Neuronal stem cell (in vitro differentiated cells): ENCODE data around the gene KCTD3.
A peak's percentile ranks its signal among the peaks of the same experiment; 100 is the strongest.

Source experiments
- DNase-seq: peaks from one replicate; pipeline ENCODE4 v3.0.0-alpha.2; 2013; ENCODE audit warnings: low spot score
- H2AFZ ChIP-seq: one replicate; pipeline ENCODE4 v1.6.1; 2013; ENCODE audit warnings: mild to moderate bottlenecking, low read length, inconsistent platforms
- H2AK5ac ChIP-seq: 2 replicates; pipeline ENCODE4 v1.6.1; 2013; ENCODE audit warnings: low read depth, mild to moderate bottlenecking, inconsistent platforms, low read length, moderate library complexity, mixed read lengths
- H2BK120ac ChIP-seq: 2 replicates; pipeline ENCODE4 v1.6.1; 2013; ENCODE audit warnings: low read depth, mild to moderate bottlenecking, inconsistent platforms, low read length, moderate library complexity, mixed read lengths
- H2BK12ac ChIP-seq: one replicate; pipeline ENCODE4 v1.6.1; 2013; ENCODE audit warnings: low read length, inconsistent platforms
- H2BK15ac ChIP-seq: 2 replicates; pipeline ENCODE4 v1.6.1; 2013; ENCODE audit warnings: mild to moderate bottlenecking, low read length, inconsistent platforms, mixed read lengths
- H2BK5ac ChIP-seq: one replicate; pipeline ENCODE4 v1.6.1; 2013; ENCODE audit warnings: inconsistent platforms, mild to moderate bottlenecking, low read length, moderate library complexity
- H3K14ac ChIP-seq: one replicate; pipeline ENCODE4 v1.6.1; 2013; ENCODE audit warnings: low read length, inconsistent platforms
- H3K18ac ChIP-seq: 2 replicates; pipeline ENCODE4 v1.6.1; 2013; ENCODE audit warnings: low read length, inconsistent platforms
- H3K23ac ChIP-seq: 2 replicates; pipeline ENCODE4 v1.6.1; 2013; ENCODE audit warnings: low read depth, mild to moderate bottlenecking, mixed read lengths, low read length, inconsistent platforms; ENCODE audit not compliant: poor library complexity
- H3K27ac ChIP-seq: replicated peaks from 3 replicates; pipeline ENCODE4 v1.5.1; 2013; ENCODE audit warnings: low read length, inconsistent platforms
- H3K27me3 ChIP-seq, 3 experiments: 2 replicates each; pipeline ENCODE4 v1.6.1; 2013; ENCODE audit warnings: low read length in 3 of 3, mild to moderate bottlenecking in 2 of 3, inconsistent platforms in 1 of 3, low read depth in 1 of 3, mixed read lengths in 1 of 3, moderate library complexity in 1 of 3; ENCODE audit not compliant: control insufficient read depth in 3 of 3, insufficient read depth in 3 of 3
- H3K36me3 ChIP-seq, 2 donors: replicated peaks in 1 of 2; 2 replicates each; pipeline ENCODE4 v1.6.1; 2013; ENCODE audit warnings: low read length in 2 of 2; ENCODE audit not compliant: control insufficient read depth in 2 of 2, insufficient read depth in 2 of 2
- H3K4ac ChIP-seq: 2 replicates; pipeline ENCODE4 v1.6.1; 2013; ENCODE audit warnings: inconsistent platforms, mild to moderate bottlenecking, low read length, moderate library complexity
- H3K4me1 ChIP-seq, 2 donors: 1 replicate in 1 of 2; 2 replicates in 1 of 2; pipeline ENCODE4 v1.6.1; 2013; ENCODE audit warnings: low read length in 2 of 2, low read depth in 1 of 2; ENCODE audit not compliant: control insufficient read depth in 2 of 2, insufficient read depth in 1 of 2
- H3K4me2 ChIP-seq: one replicate; pipeline ENCODE4 v1.6.1; 2013; ENCODE audit warnings: mild to moderate bottlenecking, low read length, inconsistent platforms; ENCODE audit not compliant: insufficient read depth, poor library complexity, severe bottlenecking
- H3K4me3 ChIP-seq, 2 donors: 2 replicates each; pipeline ENCODE4 v1.5.1; 2013; ENCODE audit warnings: low read length in 2 of 2, mild to moderate bottlenecking in 2 of 2, inconsistent platforms in 1 of 2, moderate library complexity in 1 of 2
- H3K79me1 ChIP-seq: one replicate; pipeline ENCODE4 v1.6.1; 2013; ENCODE audit warnings: low read depth, mild to moderate bottlenecking, inconsistent platforms, low read length, moderate library complexity
- H3K9ac ChIP-seq: one replicate; pipeline ENCODE4 v1.6.1; 2013; ENCODE audit warnings: mild to moderate bottlenecking, low read depth, low read length, inconsistent platforms; ENCODE audit not compliant: poor library complexity
- H3K9me3 ChIP-seq, 2 donors: replicated peaks in 1 of 2; 2 replicates each; pipeline versions ENCODE3 to v1.6.1; 2013; ENCODE audit warnings: low read length in 2 of 2, mild to moderate bottlenecking in 2 of 2, inconsistent platforms in 1 of 2, low read depth in 1 of 2, mixed read lengths in 1 of 2, moderate library complexity in 1 of 2; ENCODE audit not compliant: control insufficient read depth in 2 of 2, insufficient read depth in 1 of 2
- H4K8ac ChIP-seq: one replicate; pipeline ENCODE4 v1.6.1; 2013; ENCODE audit warnings: low read depth, mild to moderate bottlenecking, inconsistent platforms, low read length, moderate library complexity
- H4K91ac ChIP-seq: one replicate; pipeline ENCODE4 v1.6.1; 2013; ENCODE audit warnings: low read length, low read depth, mild to moderate bottlenecking, inconsistent platforms; ENCODE audit not compliant: poor library complexity
- WGBS, 2 donors: extraction: QIAGEN DNeasy Blood & Tissue Kit; methylation state at CpG; one replicate each; pipeline ENCODE4 v1.1.7; 2013; ENCODE audit warnings: missing lambda C conversion rate in 2 of 2, mixed read lengths in 1 of 2; ENCODE audit not compliant: insufficient read length in 2 of 2, insufficient replicate concordance in 1 of 2; ENCODE audit errors: extremely low coverage in 2 of 2; 5-methylcytosine and 5-hydroxymethylcytosine counted together

The KCTD3 gene

GRCh38 chr1:215625949-215626348 lies 58.8 kb downstream of the KCTD3 start:
- Histone ChIP-seq H3K9ac (no peak overlapping the region), H3K4me2 (no peak overlapping the region), H3K36me3 (peaks cover 0 to 31% of the 10 kb centered on the region in 2 donors), H2AK5ac (no peak overlapping the region), H3K27me3 (no peaks in the 10 kb centered on the region), H3K4me3 (no peak overlapping the region), H3K4ac (no peak overlapping the region), H2BK120ac (no peak overlapping the region), H4K91ac (no peak overlapping the region), H2BK15ac (no peak overlapping the region), H2BK5ac (no peak overlapping the region), H3K14ac (no peak overlapping the region), H4K8ac (no peak overlapping the region), H2AFZ (no peak overlapping the region), H3K18ac (no peak overlapping the region), H3K27ac (no peak overlapping the region), H3K9me3 (no peaks in the 10 kb centered on the region), H3K23ac (no peak overlapping the region), H2BK12ac (no peak overlapping the region), H3K4me1 (no peaks in the 10 kb centered on the region), H3K79me1 (no peaks in the 10 kb centered on the region)
- DNase-seq, result no peak

- Histone ChIP-seq H3K18ac (no peak overlapping the region), H3K4me3 (no peak overlapping the region), H3K23ac (no peak overlapping the region), H3K9me3 (no peaks in the 10 kb centered on the region), H3K79me1 (no peaks in the 10 kb centered on the region), H2BK5ac (no peak overlapping the region), H2BK15ac (no peak overlapping the region), H3K4ac (no peak overlapping the region), H3K36me3 (no peaks in the 10 kb centered on the region), H3K14ac (no peak overlapping the region), H3K9ac (no peak overlapping the region), H2BK120ac (no peak overlapping the region), H3K27ac (no peak overlapping the region), H3K4me1 (peaks cover 0 to 2% of the 10 kb centered on the region in 2 donors), H2AK5ac (no peak overlapping the region), H4K8ac (no peak overlapping the region), H4K91ac (no peak overlapping the region), H2BK12ac (no peak overlapping the region), H3K27me3 (no peaks in the 10 kb centered on the region), H2AFZ (no peak overlapping the region), H3K4me2 (no peak overlapping the region)
- DNase-seq, result no peak
- whole genome bisulfite sequencing, 2 donors, result no CpG with 5 or more reads among the region's 1 CpG
These were observed 63.9 kb downstream of the KCTD3 start for GRCh38 chr1:215631040-215631439.

GRCh38 chr1:215631489-215631888 lies 64.4 kb downstream of the KCTD3 start:
- Histone ChIP-seq H3K4me3 (peak overlapping the region in 1 of 2 donors; percentile 56), H3K18ac (no peak overlapping the region), H2BK120ac (no peak overlapping the region), H3K14ac (no peak overlapping the region), H3K9ac (no peak overlapping the region), H2AK5ac (no peak overlapping the region), H3K27me3 (no peaks in the 10 kb centered on the region), H3K36me3 (no peaks in the 10 kb centered on the region), H3K4me2 (no peak overlapping the region), H4K8ac (no peak overlapping the region), H3K27ac (no peak overlapping the region), H2BK12ac (no peak overlapping the region), H2AFZ (no peak overlapping the region), H3K23ac (peak overlapping the region; percentile 8), H4K91ac (no peak overlapping the region), H2BK15ac (no peak overlapping the region), H2BK5ac (no peak overlapping the region), H3K4ac (no peak overlapping the region), H3K4me1 (peaks cover 0 to 3% of the 10 kb centered on the region in 2 donors), H3K79me1 (no peaks in the 10 kb centered on the region), H3K9me3 (no peaks in the 10 kb centered on the region)
- WGBS, 2 donors, result no CpG with 5 or more reads among the region's 3 CpGs
- no peak for DNase-seq

DNA sequence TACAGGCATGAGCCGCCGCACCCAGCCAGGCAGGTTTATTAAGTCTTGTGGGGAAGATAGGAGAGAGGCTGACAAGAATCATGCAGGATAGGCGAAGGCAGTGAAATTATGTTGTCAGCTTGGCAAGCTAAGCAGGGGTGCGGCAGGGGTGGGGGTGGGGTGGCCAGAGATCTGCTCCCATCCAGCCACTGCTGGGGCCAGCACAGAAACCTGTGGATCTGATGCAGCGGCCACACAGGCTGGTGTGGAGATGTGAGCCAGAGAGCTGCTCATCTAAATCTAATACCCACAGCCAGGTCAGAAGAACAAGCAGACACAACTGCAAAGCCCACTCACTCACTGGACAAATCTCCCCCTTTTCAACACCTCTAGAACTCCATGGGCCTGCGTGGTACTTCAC lies 68.7 kb downstream of the KCTD3 start:
- H3K9ac ChIP-seq, result no peak overlapping the region
- no peak overlapping the region for H4K8ac ChIP-seq
- H3K4ac ChIP-seq, result no peak overlapping the region
- DNase-seq, result no peak
- no peak overlapping the region for H3K14ac ChIP-seq
- no peak overlapping the region for H3K23ac ChIP-seq
- no CpG with 5 or more reads among the region's 6 CpGs for WGBS, 2 donors
- H3K18ac ChIP-seq, result no peak overlapping the region
- H3K27ac ChIP-seq, result no peak overlapping the region
- no peak overlapping the region for H2BK12ac ChIP-seq
- no peak overlapping the region for H2BK15ac ChIP-seq
- no peak overlapping the region for H2BK5ac ChIP-seq
- no peaks in the 10 kb centered on the region for H3K27me3 ChIP-seq
- H2AFZ ChIP-seq, result peak overlapping the region; percentile 77
- H3K4me1 ChIP-seq, result peaks cover 0 to 5% of the 10 kb centered on the region in 2 donors
- no peaks in the 10 kb centered on the region for H3K36me3 ChIP-seq
- no peak overlapping the region for H3K4me2 ChIP-seq
- no peak overlapping the region for H4K91ac ChIP-seq
- H2BK120ac ChIP-seq, result no peak overlapping the region
- no peak overlapping the region for H2AK5ac ChIP-seq
- no peaks in the 10 kb centered on the region for H3K9me3 ChIP-seq
- H3K79me1 ChIP-seq, result no peaks in the 10 kb centered on the region
- H3K4me3 ChIP-seq, result no peak overlapping the region
